GM19452 (cell line): ENCODE results near the gene ATP2A3.

Experiments
- ATAC-seq: cut with Tn5 transposase; IDR thresholded peaks from one replicate; pipeline ENCODE4 v1.9.1; 2021; ENCODE audit not compliant: unreplicated experiment

The ATP2A3 gene

DNA sequence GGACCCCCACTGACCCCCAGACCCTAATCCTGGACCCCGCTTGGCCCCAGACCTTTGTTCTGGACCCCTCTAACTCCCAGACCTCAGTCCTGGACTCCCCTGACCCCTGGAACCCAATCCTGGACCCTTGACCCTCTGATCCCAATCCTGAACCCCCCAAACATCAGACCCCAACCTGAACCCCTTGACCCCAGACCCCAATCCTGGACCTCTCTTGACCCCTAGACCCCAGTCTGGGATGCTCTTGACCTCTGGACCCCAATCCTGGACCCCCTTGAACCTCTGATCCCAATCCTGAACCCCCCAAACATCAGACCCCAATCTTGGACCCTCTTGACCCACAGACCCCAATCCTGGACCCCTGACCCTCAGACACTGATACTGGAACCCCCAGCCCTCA, 34.5 kb downstream of the ATP2A3 start:
- no peak for ATAC-seq

GRCh38 chr17:3929181-3929580, 35.1 kb downstream of the ATP2A3 start:
- no peak for ATAC-seq

DNA sequence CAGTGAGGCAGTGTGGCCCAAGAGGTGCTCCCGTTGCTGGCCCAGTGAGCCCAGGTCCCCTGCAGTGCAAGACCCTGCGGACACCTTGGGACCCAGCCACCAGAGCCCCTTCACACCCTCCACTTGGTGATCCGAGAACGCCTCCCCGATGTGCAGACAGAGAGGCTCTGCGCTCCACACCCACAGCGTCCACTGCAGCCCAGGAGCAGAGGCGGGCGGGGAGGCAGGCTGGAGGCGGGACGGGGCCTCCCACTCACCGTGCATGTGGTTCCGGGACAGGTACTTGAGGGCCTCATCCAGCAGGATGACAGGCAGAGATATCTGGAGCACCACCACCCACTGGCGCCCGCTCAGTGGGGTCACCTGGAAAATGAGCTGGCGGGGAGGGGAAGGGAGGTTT, 35.8 kb downstream of the ATP2A3 start:
- ATAC-seq = no peak

DNA sequence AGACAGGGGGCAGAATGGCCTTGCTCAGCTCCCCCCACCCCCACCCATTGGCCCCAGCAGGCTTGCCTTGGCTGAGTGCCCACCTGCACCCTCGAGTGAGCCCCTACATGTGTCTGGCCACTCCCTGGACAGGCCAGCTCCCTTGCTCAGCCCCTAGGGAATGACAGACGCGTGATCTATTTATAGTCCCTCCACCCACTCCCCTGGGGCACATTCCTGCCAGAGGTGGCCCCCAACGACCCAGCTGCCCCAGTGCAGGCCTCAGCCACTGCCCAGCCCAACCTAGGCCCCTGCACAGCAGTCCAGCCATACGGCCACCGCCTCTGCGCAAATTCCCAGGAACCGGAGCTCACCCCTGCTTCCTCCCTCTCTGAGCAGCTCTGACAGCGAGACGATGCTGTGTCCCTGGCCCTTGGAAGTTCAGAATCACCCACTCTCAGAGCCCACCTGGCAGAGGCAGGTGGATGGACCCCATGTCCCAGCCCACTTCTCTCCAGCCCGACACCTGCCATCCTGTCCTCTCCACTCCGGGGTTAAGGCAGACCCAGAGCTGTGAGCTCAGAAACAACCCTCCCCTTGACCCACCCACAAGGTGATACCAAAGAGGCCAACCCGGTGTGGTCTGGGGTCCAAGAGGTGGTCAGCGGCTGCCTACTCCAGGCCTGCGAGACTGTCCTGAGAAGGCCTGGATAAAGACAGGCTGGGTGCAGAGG, 36.5 kb downstream of the ATP2A3 start:
- ATAC-seq = no peak

- ATAC-seq = no peak
These were observed 37.2 kb downstream of the ATP2A3 start for GRCh38 chr17:3926860-3927627.

DNA sequence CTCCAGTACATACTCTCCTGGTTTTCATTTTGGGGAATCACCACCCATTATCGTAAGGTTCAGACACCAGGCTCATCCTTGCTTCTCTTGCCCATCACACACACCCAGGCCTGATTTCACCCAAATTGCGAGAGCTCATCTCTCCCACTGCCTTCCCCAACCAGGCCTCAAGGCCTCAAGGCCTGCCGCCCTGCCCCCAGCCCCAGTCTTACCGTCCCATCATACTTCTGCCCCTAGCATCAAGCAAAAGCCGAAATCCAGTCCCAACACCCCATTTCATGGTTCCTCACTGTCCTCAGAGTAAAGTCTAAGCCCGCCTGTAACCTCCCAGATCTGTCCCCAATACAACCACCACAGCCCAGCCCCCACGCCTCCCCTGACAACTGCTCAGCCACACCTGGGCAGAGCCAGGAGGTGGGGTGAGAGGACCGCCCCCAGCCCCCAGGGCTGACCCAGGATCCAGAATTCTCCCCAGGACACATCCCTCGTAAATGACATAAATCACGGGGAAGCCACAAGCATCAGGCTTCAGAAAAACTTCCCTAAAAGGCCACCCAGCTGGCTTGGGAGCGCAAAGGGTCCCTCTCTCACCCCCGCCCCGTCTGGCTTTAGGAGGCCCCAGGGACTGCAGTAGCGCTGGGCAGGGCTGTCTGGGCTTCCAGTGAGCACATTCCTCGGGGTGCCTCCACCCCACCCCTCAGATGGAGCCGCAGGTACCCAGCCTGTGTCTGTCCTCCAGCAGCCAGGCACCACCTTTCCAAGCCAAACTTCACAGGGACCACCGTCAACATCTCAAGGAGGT, 38.4 kb downstream of the ATP2A3 start:
- ATAC-seq = no peak

DNA sequence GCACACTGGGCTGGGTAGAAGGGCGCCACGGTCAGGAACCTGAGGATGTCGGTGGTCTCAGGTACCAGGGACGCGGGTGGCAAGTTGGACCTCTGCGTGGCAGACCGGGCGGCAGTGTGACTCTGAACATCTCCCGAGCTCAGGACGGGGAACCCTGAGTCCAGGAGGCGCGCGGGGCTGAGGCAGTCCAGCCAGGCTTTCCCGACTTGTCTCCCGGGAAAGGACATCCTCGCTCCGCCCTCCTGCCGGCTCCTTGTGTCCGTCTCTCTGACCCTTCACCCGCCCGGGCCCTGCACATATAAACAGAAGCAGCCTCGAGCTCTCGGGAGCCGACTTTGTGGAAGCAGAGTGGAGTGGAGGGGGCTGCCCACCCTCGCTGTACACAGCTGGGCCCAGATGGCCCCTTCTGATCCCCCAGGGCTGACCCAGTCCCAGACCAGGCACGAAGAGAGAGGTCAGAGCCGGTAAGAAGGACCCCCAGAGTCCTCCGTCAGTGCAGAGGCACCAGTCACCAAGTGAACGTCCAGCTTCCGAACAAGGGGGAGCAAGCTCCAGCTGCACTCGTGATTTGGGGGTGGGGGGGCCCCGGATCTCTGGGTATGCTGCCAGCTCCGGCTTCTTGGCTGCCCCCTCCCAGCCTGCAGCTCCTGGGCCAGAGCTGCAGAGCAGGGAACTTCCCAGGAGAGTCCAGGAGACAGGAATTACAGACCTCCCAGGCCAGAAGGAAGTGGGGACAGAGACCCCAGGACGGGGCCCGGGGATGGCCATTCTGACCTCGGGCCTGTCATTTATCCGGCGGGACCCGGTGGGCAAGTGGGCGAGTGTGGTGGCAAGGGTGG, 39.5 kb downstream of the ATP2A3 start:
- no peak for ATAC-seq

GRCh38 chr17:3923466-3924190, 40.6 kb downstream of the ATP2A3 start:
- no peak for ATAC-seq

DNA sequence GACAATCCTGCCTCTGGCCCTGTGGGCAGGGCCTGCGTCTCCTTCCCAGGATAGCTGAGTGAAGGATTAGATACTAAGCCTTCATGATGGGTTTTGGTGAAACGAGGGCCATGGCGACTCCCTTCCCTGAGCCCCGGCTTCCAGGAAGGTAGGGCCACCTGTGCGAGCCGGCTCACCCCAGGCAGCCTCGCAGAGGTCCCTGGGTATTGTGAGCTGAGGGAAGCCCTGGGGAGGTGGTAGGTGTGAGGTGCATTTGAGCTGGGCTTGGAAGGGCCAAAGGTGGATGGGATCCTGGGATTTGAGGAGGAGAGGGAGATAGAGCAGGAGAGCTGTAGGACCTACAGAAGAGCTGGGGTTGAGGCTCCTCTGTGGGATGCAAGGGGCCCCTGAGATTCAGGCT, 41.5 kb downstream of the ATP2A3 start:
- no peak for ATAC-seq

GRCh38 chr17:3921502-3922319, 42.5 kb downstream of the ATP2A3 start:
- ATAC-seq = no peak

DNA sequence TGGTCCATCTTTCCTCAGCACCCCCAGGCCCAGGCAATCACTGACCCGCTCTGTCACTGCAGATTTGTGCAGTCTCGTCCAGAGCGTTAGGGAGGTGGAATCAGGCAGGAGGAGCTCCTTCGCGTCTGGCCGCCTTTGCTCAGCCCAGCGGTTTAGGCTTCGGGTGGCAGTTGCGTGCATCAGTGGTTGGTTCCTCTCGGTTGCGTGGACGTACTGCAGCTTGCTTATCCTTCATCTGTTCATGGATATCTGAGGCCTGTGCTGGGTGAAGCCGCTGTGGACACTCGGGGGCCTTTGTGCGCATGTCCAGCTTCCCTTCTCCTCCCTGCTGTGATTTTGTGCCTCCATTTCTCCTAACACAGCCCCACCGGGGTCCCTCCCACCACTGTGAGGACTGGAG, 43.2 kb downstream of the ATP2A3 start:
- ATAC-seq = no peak

DNA sequence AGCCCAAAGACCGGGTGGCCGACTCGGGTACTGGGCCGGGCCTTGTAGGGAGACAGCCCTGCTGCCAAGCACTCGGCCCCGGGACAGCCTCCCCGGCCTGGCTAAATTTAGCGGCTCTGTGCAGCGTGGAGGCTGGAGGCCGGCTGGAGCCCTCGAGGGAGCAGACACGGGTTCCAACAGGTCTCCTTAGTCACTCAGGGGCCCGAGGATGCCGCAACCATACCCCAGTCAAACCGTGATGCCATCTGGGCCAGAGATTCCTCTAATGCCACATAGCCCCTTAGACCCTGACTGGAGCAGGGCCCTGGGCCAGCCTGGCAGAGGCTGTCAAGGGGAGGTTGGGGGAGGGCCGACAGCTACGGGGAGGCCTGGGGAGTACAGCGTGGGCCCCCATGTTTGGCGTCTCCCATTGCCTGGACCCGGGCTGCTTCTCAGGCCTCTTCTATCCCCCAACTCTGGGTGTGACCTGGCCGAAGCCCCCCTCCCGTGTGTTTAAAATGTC, 45.1 kb downstream of the ATP2A3 start:
- no peak for ATAC-seq

DNA sequence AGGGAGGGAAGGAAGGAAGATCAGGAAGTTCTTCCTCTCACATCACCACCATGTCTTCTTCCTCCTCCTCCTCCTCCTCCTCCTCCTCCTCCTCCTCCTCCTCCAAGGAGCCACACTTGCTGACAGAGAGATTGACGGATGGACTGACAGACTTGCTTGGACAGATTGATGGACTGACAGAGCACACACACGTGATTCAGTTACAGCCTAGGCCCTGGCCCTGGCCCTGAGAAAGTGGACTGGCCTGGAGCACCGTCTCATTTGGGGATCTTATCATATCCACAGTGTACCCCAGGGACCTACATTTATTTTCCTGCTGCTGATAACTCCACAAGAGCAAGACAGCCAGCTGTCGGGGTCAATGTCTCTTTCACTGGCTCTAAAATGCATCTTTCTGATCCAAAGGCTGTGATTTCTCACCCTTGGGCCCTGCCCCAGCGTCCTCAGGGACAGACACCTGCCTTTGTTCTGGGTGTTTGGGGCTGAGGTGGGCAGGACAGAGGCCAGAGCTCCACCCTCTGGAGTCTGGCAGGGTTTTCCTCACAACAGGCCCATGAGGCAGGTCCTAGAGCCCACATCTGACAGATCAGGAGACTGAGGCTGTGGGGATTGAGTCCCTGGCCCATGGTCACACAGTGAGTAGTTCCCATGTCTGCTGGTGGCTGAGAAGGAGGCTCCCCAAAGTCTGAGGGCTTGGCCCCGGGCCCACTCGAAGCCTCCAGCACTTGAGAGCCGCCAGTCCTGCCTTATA, 45.7 kb downstream of the ATP2A3 start:
- no peak for ATAC-seq

DNA sequence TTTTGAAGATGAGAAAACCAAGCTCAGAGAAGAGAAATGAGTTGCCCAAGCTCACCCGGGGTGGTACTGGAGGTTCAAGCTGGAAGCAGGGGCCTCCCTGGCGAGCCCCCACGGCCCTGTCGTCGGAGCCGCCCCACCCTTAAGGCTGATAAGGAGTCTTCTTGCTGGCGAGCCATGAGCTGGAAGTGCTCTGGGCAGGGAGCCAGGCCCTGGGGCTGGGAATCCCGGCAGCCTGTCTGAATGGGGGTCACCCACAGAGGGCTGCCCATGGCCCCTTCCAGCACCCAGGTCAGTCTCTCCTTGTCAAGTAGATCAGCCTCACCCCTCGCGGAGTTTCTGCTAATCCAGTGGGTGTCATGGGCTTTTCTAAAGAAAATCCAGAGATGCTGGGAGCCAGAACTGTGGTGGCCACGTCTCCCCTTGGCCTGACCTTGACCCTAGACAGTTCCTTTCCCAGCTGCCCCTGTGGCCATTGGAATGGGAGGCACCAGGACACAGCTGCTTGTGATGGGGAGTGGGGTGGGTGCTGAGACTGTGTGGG, 46.8 kb downstream of the ATP2A3 start:
- ATAC-seq = no peak

GRCh38 chr17:3916825-3917224, 47.4 kb downstream of the ATP2A3 start:
- no peak for ATAC-seq

DNA sequence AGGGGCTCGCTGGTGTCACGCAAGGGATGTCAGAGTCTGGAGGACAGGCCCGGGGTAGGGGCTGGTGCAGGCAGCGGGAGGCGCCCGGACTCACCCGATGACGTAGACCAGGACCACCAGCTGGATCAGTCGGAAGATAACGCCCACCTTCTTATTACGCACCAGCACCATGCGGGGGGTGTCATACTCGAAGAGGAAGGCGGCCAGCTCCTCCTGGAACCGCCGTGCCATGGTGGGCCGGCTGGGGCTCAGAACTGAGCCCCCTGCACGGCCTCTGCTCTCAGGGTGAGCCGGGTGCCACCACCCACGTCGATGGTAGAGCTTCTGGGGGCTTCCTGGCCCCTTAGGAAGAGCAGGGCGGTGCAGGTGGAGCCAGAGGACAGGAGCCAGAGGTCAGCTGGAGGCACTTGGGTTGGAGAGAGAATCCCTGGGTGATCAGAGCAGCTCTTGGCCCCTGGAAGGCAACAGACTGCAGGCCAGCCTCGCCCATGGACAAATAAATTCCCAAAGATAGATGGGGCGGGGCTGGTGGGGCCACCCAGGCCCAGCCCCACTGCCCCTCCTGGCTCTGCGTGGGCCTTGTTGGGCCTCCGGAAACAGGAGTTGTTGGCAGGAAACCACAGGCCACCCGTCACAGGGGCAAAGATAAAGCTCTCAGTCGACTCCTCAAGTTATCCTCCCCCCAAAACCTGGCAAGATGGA, 48.1 kb downstream of the ATP2A3 start, which contains the start of gene P2RX1:
Gene P2RX1, minus strand, starts transcription at position 471 of the 702 bp plus-strand sequence. Its CDS starts 240 bp downstream, at position 231.
- ATAC-seq = no peak

GRCh38 chr17:3915581-3915994, 48.6 kb downstream of the ATP2A3 start:
- ATAC-seq = no peak
